Esophagus squamous epithelium (tissue), 4 donors: ENCODE results near the gene MAD1L1.

Source experiments
- CTCF ChIP-seq, 6 experiments: fragments of 450-650 bp in 4 of 6; fragments of 200-600 bp in 2 of 6; sonication (generic) in 2 of 6; IDR thresholded peaks; one replicate each; pipeline ENCODE4 v1.5.1; 2016 to 2019; ENCODE audit warnings: antibody characterized with exemption in 6 of 6, mild to moderate bottlenecking in 4 of 6, moderate library complexity in 4 of 6
- POLR2A ChIP-seq, 4 donors: fragments of 450-650 bp; IDR thresholded peaks; one replicate each; pipeline ENCODE4 v1.6.1; 2017; ENCODE audit warnings: antibody characterized with exemption in 4 of 4, mild to moderate bottlenecking in 4 of 4, moderate library complexity in 3 of 4

- TF ChIP-seq CTCF (IDR thresholded peaks at IDR 0.05) (no peak), POLR2A (IDR thresholded peaks at IDR 0.05) (no peak)
Observed at GRCh38 chr7:2271273-2272026, 38.7 kb upstream of the MAD1L1 start.
